Panc1 (cell line): ENCODE results near the gene XXYLT1. TPM values are rescaled to one million over a fixed set of nuclear protein-coding genes. Genes with fewer than 3 reads are reported as not detected.

Experiments
- ATAC-seq: fragments of 200-7000 bp; cut with Tn5 transposase; 2 replicates; pipeline ENCODE4 v1.9.1; 2020; ENCODE audit warnings: mild to moderate bottlenecking, moderate library complexity
- BruUV-seq: library from RNA; stranded (reverse); fragments of 400-500 nt; replicated peaks from 2 replicates; lab custom pipeline; 2021; lab: Mats Ljungman, UMichigan
- CTCF ChIA-PET: fragments of 300-600 bp; sonication (Branson Sonifier 250); formaldehyde crosslinking; loops from one replicate; lab custom pipeline; 2022; ENCODE audit warnings: antibody characterized with exemption; lab: Charles Lee
- POLR2A ChIA-PET: fragments of 300-600 bp; sonication (Branson Sonifier 250); formaldehyde crosslinking; loops from one replicate; lab custom pipeline; 2022; ENCODE audit warnings: antibody characterized with exemption; lab: Charles Lee
- DNase-seq: peaks from one replicate; pipeline ENCODE4 v3.0.0-alpha.2; 2010; ENCODE audit warnings: low read depth, low spot score
- H3K27ac ChIP-seq: 2 replicates; pipeline ENCODE4 v1.5.1; 2011; ENCODE audit warnings: mild to moderate bottlenecking, low read length, inconsistent platforms
- H3K27me3 ChIP-seq: fragments of 200-500 bp; sonication (Bioruptor generic); 2 replicates; pipeline ENCODE4 v1.6.0; 2014; ENCODE audit warnings: low read length, inconsistent platforms; ENCODE audit not compliant: control insufficient read depth, insufficient read depth
- H3K36me3 ChIP-seq: fragments of 200-500 bp; sonication (Bioruptor generic); 2 replicates; pipeline ENCODE4 v1.5.1; 2014; ENCODE audit warnings: inconsistent platforms, mild to moderate bottlenecking, low read length, moderate library complexity; ENCODE audit not compliant: control insufficient read depth, insufficient read depth
- H3K4me1 ChIP-seq: 2 replicates; pipeline ENCODE4 v1.5.1; 2011; ENCODE audit warnings: inconsistent platforms, mild to moderate bottlenecking, low read length, moderate library complexity; ENCODE audit not compliant: control insufficient read depth, insufficient read depth
- H3K4me3 ChIP-seq, 2 experiments: 2 replicates each; pipeline ENCODE4 v1.5.1; 2011 to 2012; ENCODE audit warnings: low read depth in 2 of 2, low read length in 2 of 2, mild to moderate bottlenecking in 2 of 2, inconsistent platforms in 1 of 2, moderate library complexity in 1 of 2
- H3K9me3 ChIP-seq: fragments of 200-500 bp; sonication (Bioruptor generic); 2 replicates; pipeline ENCODE4 v1.5.1; 2014; ENCODE audit warnings: low read depth, mild to moderate bottlenecking, inconsistent platforms, low read length, moderate library complexity; ENCODE audit not compliant: control insufficient read depth, insufficient read depth
- CTCF ChIP-seq: fragments of 450-650 bp; IDR thresholded peaks from 2 replicates; pipeline ENCODE4 v1.5.1; 2017; ENCODE audit warnings: mild to moderate bottlenecking
- POLR2AphosphoS5 ChIP-seq: IDR thresholded peaks from 2 replicates; pipeline ENCODE4 v1.6.1; 2012; ENCODE audit warnings: mild to moderate bottlenecking, low read depth, low read length, moderate library complexity
- REST ChIP-seq, 2 experiments: IDR thresholded peaks; 2 replicates each; pipeline ENCODE4 v1.6.1; 2011 to 2012; ENCODE audit warnings: low read depth in 2 of 2, control low read depth in 1 of 2, low read length in 1 of 2, mild to moderate bottlenecking in 1 of 2, moderate library complexity in 1 of 2; ENCODE audit not compliant: insufficient read depth in 1 of 2
- SIN3A ChIP-seq: IDR thresholded peaks from 2 replicates; pipeline ENCODE4 v1.6.1; 2012; ENCODE audit warnings: low read depth, mild to moderate bottlenecking, low read length, moderate library complexity, borderline replicate concordance; ENCODE audit not compliant: insufficient read depth
- TCF7L2 ChIP-seq: IDR thresholded peaks from 2 replicates; pipeline ENCODE4 v1.6.1; 2011; ENCODE audit warnings: mild to moderate bottlenecking, low read depth, low read length, inconsistent platforms
- in situ Hi-C: cut with HindIII; loops from 2 replicates; pipeline ENCODE4 v1.10.0; 2016; ENCODE audit warnings: low sequenced_read_pairs, low pct_unique_long_range_greater_than_20kb
- intact Hi-C: fragments of 100-400 bp; cut with micrococcal nuclease; formaldehyde crosslinking; loops from one replicate; pipeline ENCODE4 v1.10.0; 2022; ENCODE audit not compliant: unreplicated experiment
- total RNA-seq: library from RNA; stranded (reverse); gene quantifications from one replicate; pipeline ENCODE4 v1.2.1, GENCODE V29; 2021; ENCODE audit not compliant: unreplicated experiment

The XXYLT1 gene
- total RNA-seq, 1 experiment from 2014 or later: 26.0 TPM

GRCh38 chr3:195263925-195264600 lies 6.9 kb downstream of the XXYLT1 start:
- ChIA-PET POLR2A (interaction anchor here (0.6 kb wide), 1 partner anchor 578 kb away, joined by 6 read pairs; the partner anchor contains the start of gene FAM43A), CTCF (interaction anchor here (0.8 kb wide), 1 partner anchor 7 kb away, joined by 4 read pairs; the partner anchor contains the start of gene XXYLT1)
- no peak overlapping the region for H3K4me3 ChIP-seq
- no peaks in the 10 kb centered on the region for H3K27me3 ChIP-seq
- peaks cover 16% of the 10 kb centered on the region for H3K4me1 ChIP-seq
- BruUV-seq: no TSS peak
- ATAC-seq (no peak), DNase-seq (no peak)
- intact Hi-C loops: no loop called here
- H3K27ac ChIP-seq: no peak overlapping the region
- TF ChIP-seq POLR2AphosphoS5 (no peak), REST (IDR thresholded peaks at IDR 0.05; ENCODE audit: insufficient read depth in 1 of 2, low read depth in 2 of 2, low read length in 1 of 2) (no peak), SIN3A (no peak), CTCF (no peak), TCF7L2 (no peak)
- in situ Hi-C loops: no loop called here
- H3K9me3 ChIP-seq: no peaks in the 10 kb centered on the region
- H3K36me3 ChIP-seq: 0 out of 2 replicates have a peak, but pooled peaks cover 3% of the 10 kb centered on the region

- Histone ChIP-seq H3K9me3 (no peaks in the 10 kb centered on the region), H3K27me3 (no peaks in the 10 kb centered on the region), H3K4me1 (peaks cover 19% of the 10 kb centered on the region), H3K36me3 (0 out of 2 replicates have a peak, but pooled peaks cover 3% of the 10 kb centered on the region), H3K27ac (no peak overlapping the region), H3K4me3 (no peak overlapping the region)
- intact Hi-C loops: no loop called here
- TF ChIP-seq REST (IDR thresholded peaks at IDR 0.05; ENCODE audit: insufficient read depth in 1 of 2, low read depth in 2 of 2, low read length in 1 of 2) (no peak), CTCF (no peak)
- ChIA-PET CTCF (interaction anchor here (0.8 kb wide), 1 partner anchor 8 kb away, joined by 4 read pairs; the partner anchor contains the start of gene XXYLT1), POLR2A (no interaction called here)
- in situ Hi-C loops: no loop called here
- ATAC-seq (no peak), DNase-seq (no peak)
- BruUV-seq: no TSS peak
These were observed 7.6 kb downstream of the XXYLT1 start for GRCh38 chr3:195263193-195263924.
